Smooth muscle cell (in vitro differentiated cells): ENCODE measurements around the gene PPARA. TPM values are rescaled to one million over a fixed set of nuclear protein-coding genes. Genes with fewer than 3 reads are reported as not detected.
A peak's percentile ranks its signal among the peaks of the same experiment; 100 is the strongest.
"Not testable (repeated sequence)": the region's sequence is repeated elsewhere in the genome, so short reads cannot be mapped to it uniquely, and the experiment has no call there.

Experiments
- DNase-seq: peaks from one replicate; lab custom pipeline; 2025; ENCODE audit not compliant: unreplicated experiment; lab: John Stamatoyannopoulos, UW
- H2AFZ ChIP-seq: fragments of 200-600 bp; sonication (generic); 2 replicates; pipeline ENCODE4 v1.6.0; 2016; ENCODE audit warnings: antibody characterized with exemption, low read depth, mild to moderate bottlenecking
- H3F3A ChIP-seq: fragments of 200-600 bp; sonication (generic); 2 replicates; pipeline ENCODE4 v1.6.0; 2017; ENCODE audit warnings: antibody characterized with exemption, low read depth
- H3K27ac ChIP-seq: fragments of 200-600 bp; sonication (generic); 2 replicates; pipeline ENCODE4 v1.5.1; 2016; ENCODE audit warnings: low read depth, mild to moderate bottlenecking
- H3K27me3 ChIP-seq: fragments of 200-600 bp; sonication (generic); 2 replicates; pipeline ENCODE4 v1.6.1; 2016; ENCODE audit warnings: low read depth, mild to moderate bottlenecking
- H3K36me3 ChIP-seq: fragments of 200-600 bp; sonication (generic); 2 replicates; pipeline ENCODE4 v1.5.1; 2016; ENCODE audit warnings: low read depth
- H3K4me1 ChIP-seq: fragments of 200-600 bp; sonication (generic); 2 replicates; pipeline ENCODE4 v1.5.1; 2016; ENCODE audit warnings: low read depth
- H3K4me2 ChIP-seq: fragments of 200-600 bp; sonication (generic); 2 replicates; pipeline ENCODE4 v1.6.0; 2016; ENCODE audit warnings: mild to moderate bottlenecking
- H3K4me3 ChIP-seq: fragments of 200-600 bp; sonication (generic); 2 replicates; pipeline ENCODE4 v1.5.1; 2016; ENCODE audit warnings: mild to moderate bottlenecking
- H3K79me2 ChIP-seq: fragments of 200-600 bp; sonication (generic); 2 replicates; pipeline ENCODE4 v1.6.0; 2016; ENCODE audit warnings: low read depth, mild to moderate bottlenecking
- H3K9ac ChIP-seq: fragments of 200-600 bp; sonication (generic); 2 replicates; pipeline ENCODE4 v1.6.0; 2016; ENCODE audit warnings: low read depth
- H3K9me3 ChIP-seq: fragments of 200-600 bp; sonication (generic); replicated peaks from 2 replicates; pipeline ENCODE4 v1.5.1; 2016; ENCODE audit warnings: low read depth
- H4K20me1 ChIP-seq: fragments of 200-600 bp; sonication (generic); 2 replicates; pipeline ENCODE4 v1.6.0; 2016; ENCODE audit warnings: low read depth
- CTCF ChIP-seq: fragments of 200-600 bp; sonication (generic); IDR thresholded peaks from 2 replicates; pipeline ENCODE4 v1.5.1; 2017; ENCODE audit warnings: borderline replicate concordance, mild to moderate bottlenecking, antibody characterized with exemption; ENCODE audit not compliant: insufficient read depth, poor library complexity, severe bottlenecking
- WGBS: methylation state at CpG from one replicate; pipeline ENCODE4 v1.1.7; 2016; ENCODE audit warnings: low lambda C conversion rate; 5-methylcytosine and 5-hydroxymethylcytosine counted together
- polyA plus RNA-seq: library from polyadenylated mRNA; unstranded; fragments of >200 nt; fragmentation: Nextera tagmentation; extraction: Ambion mirVana; gene quantifications from 2 replicates; pipeline ENCODE4 v1.2.1, GENCODE V29; 2016
- total RNA-seq: library from RNA; depleted of rRNA; stranded (reverse); fragments of >200 nt; gene quantifications from 2 replicates; pipeline ENCODE4 v1.2.3, GENCODE V29; 2014

PPARA gene
- total and polyA plus RNA-seq, 2 experiments from 2014 or later, result 9.2 to 18.0 TPM

- Histone ChIP-seq H2AFZ (no peak overlapping the region), H3K4me1 (no peaks in the 10 kb centered on the region), H3K9me3 (no peaks in the 10 kb centered on the region), H4K20me1 (no peaks in the 10 kb centered on the region), H3F3A (no peaks in the 10 kb centered on the region), H3K79me2 (no peaks in the 10 kb centered on the region), H3K4me2 (no peak overlapping the region), H3K9ac (no peak overlapping the region), H3K36me3 (no peaks in the 10 kb centered on the region), H3K27ac (no peak overlapping the region), H3K4me3 (no peak overlapping the region), H3K27me3 (peaks cover 36% of the 10 kb centered on the region)
- DNase-seq, result no peak
- WGBS, result 86% methylated on average over 6 of the region's 6 CpGs
- no peak for TF ChIP-seq CTCF
Observed at GRCh38 chr22:46260038-46260437, 109.7 kb downstream of the PPARA start.

GRCh38 chr22:46262449-46263215 is 112.3 kb downstream of the PPARA start:
- no peak overlapping the region for H3K27ac ChIP-seq
- H3K9me3 ChIP-seq, result no peaks in the 10 kb centered on the region
- H3K36me3 ChIP-seq, result no peaks in the 10 kb centered on the region
- TF ChIP-seq CTCF, result peak; percentile 10
- H3K27me3 ChIP-seq, result peaks cover 36% of the 10 kb centered on the region
- H4K20me1 ChIP-seq, result no peaks in the 10 kb centered on the region
- no peak for DNase-seq
- no peak overlapping the region for H3K9ac ChIP-seq
- H3F3A ChIP-seq, result no peaks in the 10 kb centered on the region
- no peaks in the 10 kb centered on the region for H3K4me1 ChIP-seq
- no peak overlapping the region for H3K4me3 ChIP-seq
- H3K4me2 ChIP-seq, result peak overlapping the region; percentile 47
- H3K79me2 ChIP-seq, result no peaks in the 10 kb centered on the region
- no peak overlapping the region for H2AFZ ChIP-seq
- 25% methylated on average over 65 of the region's 109 CpGs for WGBS

DNA sequence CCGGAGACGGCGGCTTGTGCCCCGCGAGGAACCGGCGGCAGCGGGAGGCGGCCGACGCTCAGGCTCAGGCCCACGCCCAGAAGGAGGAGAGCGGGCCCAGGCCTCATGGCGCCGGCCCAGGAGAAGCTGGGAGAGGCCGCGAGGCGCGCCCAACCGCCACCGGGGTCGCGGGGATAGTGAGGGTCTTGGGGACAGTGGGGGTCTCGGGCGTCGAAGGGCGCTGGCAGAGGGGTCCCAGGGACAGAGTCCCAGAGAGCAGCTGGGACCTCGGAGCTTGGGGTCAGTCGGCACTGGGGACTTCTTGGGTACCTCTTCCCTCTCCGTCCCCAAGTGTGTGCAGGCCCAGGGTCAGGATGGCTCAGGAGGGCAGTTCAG is 112.9 kb downstream of the PPARA start, which contains the start of gene PKDREJ:
PKDREJ (minus strand) TSS at position 128 of the 375 bp plus-strand sequence; CDS start at position 107, 21 bp downstream.
- Histone ChIP-seq H3K36me3 (no peaks in the 10 kb centered on the region), H3K4me2 (peak within 1 kb of the TSS; percentile 47), H4K20me1 (no peaks in the 10 kb centered on the region), H3K9ac (no peak within 1 kb of the TSS), H3K27me3 (peaks cover 36% of the 10 kb centered on the region), H3F3A (no peaks in the 10 kb centered on the region), H3K27ac (no peak within 1 kb of the TSS), H3K9me3 (no peaks in the 10 kb centered on the region), H2AFZ (no peak within 1 kb of the TSS), H3K79me2 (no peaks in the 10 kb centered on the region), H3K4me1 (peaks cover under 1% of the 10 kb centered on the region), H3K4me3 (no peak within 1 kb of the TSS)
- DNase-seq, result no peak
- no peak for TF ChIP-seq CTCF
- 41% methylated on average over 26 of the region's 30 CpGs for WGBS

DNA sequence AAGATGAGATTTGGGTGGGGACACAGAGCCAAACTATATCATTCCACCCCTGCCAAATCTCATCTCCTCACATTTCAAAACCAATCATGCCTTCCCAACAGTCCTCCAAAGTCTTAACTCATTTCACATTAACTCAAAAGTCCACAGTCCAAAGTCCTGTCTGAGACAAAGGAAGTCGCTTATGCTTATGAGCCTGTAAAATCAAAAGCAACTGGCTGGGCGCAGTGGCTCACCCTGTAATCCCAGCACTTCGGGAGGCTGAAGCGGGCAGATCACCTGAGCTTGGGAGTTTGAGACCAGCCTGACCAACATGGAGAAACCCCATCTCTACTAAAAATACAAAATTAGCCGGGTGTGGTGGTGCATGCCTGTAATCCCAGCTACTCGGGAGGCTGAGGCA is 114.2 kb downstream of the PPARA start:
- H3K4me1 ChIP-seq, H4K20me1 ChIP-seq, H3K36me3 ChIP-seq, H2AFZ ChIP-seq, H3K27ac ChIP-seq, DNase-seq, H3K79me2 ChIP-seq, H3K9me3 ChIP-seq, H3F3A ChIP-seq, H3K9ac ChIP-seq, H3K4me3 ChIP-seq, H3K4me2 ChIP-seq: not testable (repeated sequence)
- WGBS, result 95% methylated on average over 6 of the region's 6 CpGs
- H3K27me3 ChIP-seq, result peaks cover 36% of the 10 kb centered on the region

DNA sequence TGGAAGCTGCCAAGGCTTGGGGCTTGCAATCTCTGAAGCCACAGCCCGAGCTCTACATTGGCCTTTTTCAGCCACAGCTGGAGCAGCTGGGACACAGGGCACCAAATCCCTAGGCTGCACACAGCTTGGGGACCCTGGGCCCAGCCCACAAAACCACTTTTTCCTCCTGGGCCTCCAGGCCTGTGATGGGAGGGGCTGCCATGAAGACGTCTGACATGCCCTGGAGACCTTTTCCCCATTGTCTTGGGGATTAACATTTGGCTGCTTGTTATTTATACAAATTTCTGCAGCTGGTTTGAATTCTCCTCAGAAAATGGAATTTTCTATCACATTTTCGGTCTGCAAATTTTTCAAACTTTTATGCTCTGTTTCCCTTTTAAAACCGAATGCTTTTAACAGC is 115.3 kb downstream of the PPARA start:
- not testable (repeated sequence) for H3K4me3 ChIP-seq, H3K4me2 ChIP-seq, H3K9ac ChIP-seq, H4K20me1 ChIP-seq, H2AFZ ChIP-seq, H3K27ac ChIP-seq, H3F3A ChIP-seq, DNase-seq, H3K36me3 ChIP-seq, H3K4me1 ChIP-seq, H3K9me3 ChIP-seq, H3K79me2 ChIP-seq
- H3K27me3 ChIP-seq, result peaks cover 27% of the 10 kb centered on the region
- 94% methylated on average over 4 of the region's 4 CpGs for WGBS
